Islet of Langerhans (tissue), 1 donor: ENCODE measurements around the gene BRINP3.
A peak's percentile ranks its signal among the peaks of the same experiment; 100 is the strongest.

Source experiments
- FAIRE-seq: peaks from one replicate; lab custom pipeline; 2011; peaks lifted over from hg19 to GRCh38; lab: Jason Lieb, UNC

BRINP3 gene

GRCh38 chr1:190322274-190322673, 155.4 kb downstream of the BRINP3 start:
- no peak for FAIRE-seq

- peak; percentile 58 for FAIRE-seq
Observed at GRCh38 chr1:190320952-190321351, 156.7 kb downstream of the BRINP3 start.

GRCh38 chr1:190312763-190313162, 164.9 kb downstream of the BRINP3 start:
- no peak for FAIRE-seq

- FAIRE-seq, result no peak
Observed at GRCh38 chr1:190303501-190303900, 174.2 kb downstream of the BRINP3 start.

- no peak for FAIRE-seq
Observed at GRCh38 chr1:190296453-190296852, 181.2 kb downstream of the BRINP3 start.

- no peak for FAIRE-seq
Observed at GRCh38 chr1:190289897-190290296, 187.8 kb downstream of the BRINP3 start.

GRCh38 chr1:190286111-190286510, 191.6 kb downstream of the BRINP3 start:
- FAIRE-seq, result no peak

GRCh38 chr1:190277107-190277506, 200.6 kb downstream of the BRINP3 start:
- FAIRE-seq, result no peak

GRCh38 chr1:190274721-190275120, 202.9 kb downstream of the BRINP3 start:
- FAIRE-seq, result no peak

- FAIRE-seq, result no peak
Observed at GRCh38 chr1:190273161-190273560, 204.5 kb downstream of the BRINP3 start.

GRCh38 chr1:190262538-190262937, 215.1 kb downstream of the BRINP3 start:
- FAIRE-seq, result no peak

GRCh38 chr1:190259424-190259823, 218.2 kb downstream of the BRINP3 start:
- FAIRE-seq, result no peak

- no peak for FAIRE-seq
Observed at GRCh38 chr1:190258003-190258402, 219.7 kb downstream of the BRINP3 start.

GRCh38 chr1:190252046-190252445, 225.6 kb downstream of the BRINP3 start:
- FAIRE-seq, result no peak

GRCh38 chr1:190250368-190250767, 227.3 kb downstream of the BRINP3 start:
- no peak for FAIRE-seq

- no peak for FAIRE-seq
Observed at GRCh38 chr1:190244406-190244805, 233.3 kb downstream of the BRINP3 start.

GRCh38 chr1:190243056-190243455, 234.6 kb downstream of the BRINP3 start:
- FAIRE-seq, result no peak

GRCh38 chr1:190226006-190226405, 251.7 kb downstream of the BRINP3 start:
- no peak for FAIRE-seq

- no peak for FAIRE-seq
Observed at GRCh38 chr1:190212450-190212849, 265.2 kb downstream of the BRINP3 start.

GRCh38 chr1:190207733-190208132, 269.9 kb downstream of the BRINP3 start:
- no peak for FAIRE-seq

GRCh38 chr1:190205713-190206112, 272.0 kb downstream of the BRINP3 start:
- no peak for FAIRE-seq

- no peak for FAIRE-seq
Observed at GRCh38 chr1:190196020-190196419, 281.6 kb downstream of the BRINP3 start.

- no peak for FAIRE-seq
Observed at GRCh38 chr1:190193508-190194115, 284.1 kb downstream of the BRINP3 start.

GRCh38 chr1:190192627-190193026, 285.0 kb downstream of the BRINP3 start:
- FAIRE-seq, result no peak

GRCh38 chr1:190183588-190183987, 294.1 kb downstream of the BRINP3 start:
- no peak for FAIRE-seq
